Osteoblast (primary cell): ENCODE measurements around the gene CKMT2. TPM values are rescaled to one million over a fixed set of nuclear protein-coding genes. Genes with fewer than 3 reads are reported as not detected.

Experiments
- DNase-seq: peaks from one replicate; pipeline ENCODE4 v3.0.0; 2011; ENCODE audit warnings: low spot score, mixed read lengths; ENCODE audit not compliant: insufficient read length; ENCODE audit errors: missing footprints
- H2AFZ ChIP-seq: 2 replicates; pipeline ENCODE4 v1.6.0; 2011; ENCODE audit warnings: mild to moderate bottlenecking, low read length
- H3K27ac ChIP-seq: 2 replicates; pipeline ENCODE4 v1.5.1; 2011; ENCODE audit warnings: mild to moderate bottlenecking, low read depth, low read length, moderate library complexity
- H3K27me3 ChIP-seq: 2 replicates; pipeline ENCODE4 v1.6.0; 2012; ENCODE audit warnings: mild to moderate bottlenecking, control low read depth, inconsistent platforms, low read length, moderate library complexity; ENCODE audit not compliant: insufficient read depth
- H3K36me3 ChIP-seq: 2 replicates; pipeline ENCODE4 v1.5.1; 2011; ENCODE audit warnings: mild to moderate bottlenecking, low read length, control low read depth, moderate library complexity; ENCODE audit not compliant: insufficient read depth
- H3K4me1 ChIP-seq: 2 replicates; pipeline ENCODE4 v1.5.1; 2011; ENCODE audit warnings: mild to moderate bottlenecking, low read length, control low read depth, moderate library complexity; ENCODE audit not compliant: insufficient read depth
- H3K4me2 ChIP-seq: 2 replicates; pipeline ENCODE4 v1.6.0; 2011; ENCODE audit warnings: mild to moderate bottlenecking, low read length; ENCODE audit not compliant: insufficient read depth
- H3K4me3 ChIP-seq: fragments of 200-600 bp; sonication (generic); 3 replicates; pipeline ENCODE4 v1.5.1; 2012; ENCODE audit warnings: mild to moderate bottlenecking, low read length, inconsistent platforms; ENCODE audit not compliant: insufficient read depth
- H3K79me2 ChIP-seq: 2 replicates; pipeline ENCODE4 v1.6.0; 2012; ENCODE audit warnings: mild to moderate bottlenecking, low read length, control low read depth, inconsistent platforms; ENCODE audit not compliant: insufficient read depth
- H3K9me3 ChIP-seq: 2 replicates; pipeline ENCODE4 v1.5.1; 2011; ENCODE audit warnings: low read depth, low read length, control low read depth
- H4K20me1 ChIP-seq: 2 replicates; pipeline ENCODE4 v1.6.0; 2012; ENCODE audit warnings: mild to moderate bottlenecking, low read length, control low read depth; ENCODE audit not compliant: insufficient read depth
- CTCF ChIP-seq: IDR thresholded peaks from 2 replicates; pipeline ENCODE4 v1.5.1; 2011; ENCODE audit warnings: mild to moderate bottlenecking, low read depth, low read length, moderate library complexity; ENCODE audit errors: extremely low read depth
- total RNA-seq: library from RNA; depleted of rRNA; stranded (reverse); fragments of >200 nt; gene quantifications from 2 replicates; pipeline ENCODE4 v1.2.3, GENCODE V29; 2012

CKMT2 gene
- total RNA-seq, 1 donor = 1.4 TPM

GRCh38 chr5:81297531-81297930 is 64.4 kb downstream of the CKMT2 start:
- no peak overlapping the region for H2AFZ ChIP-seq
- no peaks in the 10 kb centered on the region for H3K36me3 ChIP-seq
- H3K4me2 ChIP-seq = no peak overlapping the region
- no peak overlapping the region for H3K4me3 ChIP-seq
- TF ChIP-seq CTCF = no peak
- peaks cover 16% of the 10 kb centered on the region for H3K4me1 ChIP-seq
- H3K27me3 ChIP-seq = no peaks in the 10 kb centered on the region
- no peak overlapping the region for H3K27ac ChIP-seq
- no peaks in the 10 kb centered on the region for H4K20me1 ChIP-seq
- no peak for DNase-seq
- H3K9me3 ChIP-seq = no peaks in the 10 kb centered on the region
- peaks cover 47% of the 10 kb centered on the region for H3K79me2 ChIP-seq

- Histone ChIP-seq H3K79me2 (peaks cover 59% of the 10 kb centered on the region), H2AFZ (peak overlapping the region; percentile 96), H3K4me1 (peaks cover 26% of the 10 kb centered on the region), H3K9me3 (no peaks in the 10 kb centered on the region), H3K27ac (peak overlapping the region; percentile 96), H3K4me2 (peak overlapping the region; percentile 84), H3K36me3 (peaks cover 9% of the 10 kb centered on the region), H3K27me3 (no peaks in the 10 kb centered on the region), H4K20me1 (peaks cover 4% of the 10 kb centered on the region), H3K4me3 (peak overlapping the region; percentile 92)
- no peak for DNase-seq
- no peak for TF ChIP-seq CTCF
Measured at GRCh38 chr5:81300921-81301270, 67.8 kb downstream of the CKMT2 start.

GRCh38 chr5:81301271-81302015 is 68.3 kb downstream of the CKMT2 start, which contains the start of gene ZCCHC9:
Gene ZCCHC9 (plus strand): TSS chr5:81301587. CDS start chr5:81304758, 3,171 bp downstream.
- H3K79me2 ChIP-seq = peaks cover 60% of the 10 kb centered on the region
- H3K9me3 ChIP-seq = no peaks in the 10 kb centered on the region
- H3K36me3 ChIP-seq = peaks cover 9% of the 10 kb centered on the region
- peak within 1 kb of the TSS; percentile 92 for H3K4me3 ChIP-seq
- peak within 1 kb of the TSS; percentile 96 for H2AFZ ChIP-seq
- no peaks in the 10 kb centered on the region for H3K27me3 ChIP-seq
- peak; percentile 19 for TF ChIP-seq CTCF
- H3K4me2 ChIP-seq = peak within 1 kb of the TSS; percentile 84
- H4K20me1 ChIP-seq = peaks cover 4% of the 10 kb centered on the region
- peak; percentile 92 for DNase-seq
- H3K4me1 ChIP-seq = peaks cover 26% of the 10 kb centered on the region
- peak within 1 kb of the TSS; percentile 96 for H3K27ac ChIP-seq

GRCh38 chr5:81302596-81302995 is 69.5 kb downstream of the CKMT2 start:
- DNase-seq = peak; percentile 65
- Histone ChIP-seq H3K27me3 (no peaks in the 10 kb centered on the region), H4K20me1 (peaks cover 4% of the 10 kb centered on the region), H3K27ac (peak overlapping the region; percentile 96), H3K4me3 (peak overlapping the region; percentile 92), H3K4me2 (peak overlapping the region; percentile 84), H3K79me2 (peaks cover 65% of the 10 kb centered on the region), H3K4me1 (peaks cover 26% of the 10 kb centered on the region), H3K36me3 (peaks cover 9% of the 10 kb centered on the region), H2AFZ (peak overlapping the region; percentile 2), H3K9me3 (no peaks in the 10 kb centered on the region)
- no peak for TF ChIP-seq CTCF
